COR-L47 (cell line): ENCODE results near the gene WDR49.
"Not testable (repeated sequence)": the region's sequence is repeated elsewhere in the genome, so short reads cannot be mapped to it uniquely, and the experiment has no call there.

Source experiments
- DNase-seq: peaks from one replicate; lab custom pipeline; 2025; lab: John Stamatoyannopoulos, UW

The WDR49 gene

GRCh38 chr3:167614196-167614595 is 39.5 kb downstream of the WDR49 start:
- not testable (repeated sequence) for DNase-seq

- DNase-seq: no peak
These were observed 42.0 kb downstream of the WDR49 start for GRCh38 chr3:167611718-167612117.

DNA sequence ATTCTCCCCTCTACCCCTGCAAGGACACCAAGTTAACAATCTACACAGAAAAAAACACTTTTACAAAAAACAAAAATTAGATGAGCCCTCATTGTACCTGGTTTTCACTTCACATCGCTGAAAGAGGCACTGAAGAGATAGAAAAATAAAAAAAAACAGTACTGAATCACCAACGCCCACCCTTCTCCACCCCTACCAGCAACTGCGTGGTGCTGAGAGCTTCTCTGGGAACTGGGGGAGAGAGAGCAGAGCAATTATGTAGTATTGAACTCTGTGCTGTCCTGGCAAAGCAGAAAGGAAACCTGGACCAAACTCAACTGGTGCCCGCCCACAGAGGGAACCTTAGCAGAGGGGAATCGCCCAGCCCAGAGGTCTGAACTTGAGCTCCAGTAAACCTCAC is 44.6 kb downstream of the WDR49 start:
- DNase-seq: no peak

DNA sequence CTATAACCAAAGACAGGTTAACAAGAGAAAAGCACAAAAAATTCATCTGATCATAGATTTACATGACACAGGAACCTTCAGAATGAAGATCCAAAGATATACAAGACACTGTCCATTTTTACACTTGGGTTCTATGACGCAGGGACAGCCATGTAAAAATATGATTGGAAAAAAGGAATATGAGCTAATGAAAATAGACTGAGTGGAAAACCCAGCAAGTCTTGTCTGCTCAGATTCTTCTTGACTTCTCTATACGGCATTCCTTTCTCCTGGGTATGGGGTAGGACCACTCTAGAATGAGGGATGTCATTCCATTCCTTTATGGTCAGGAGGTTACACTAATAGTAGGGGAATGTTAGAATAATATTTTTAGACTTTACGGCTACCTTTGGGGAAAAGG is 46.9 kb downstream of the WDR49 start:
- no peak for DNase-seq

GRCh38 chr3:167605871-167606270 is 47.9 kb downstream of the WDR49 start:
- DNase-seq: no peak

- no peak for DNase-seq
These were observed 51.7 kb downstream of the WDR49 start for GRCh38 chr3:167602041-167602440.

- no peak for DNase-seq
These were observed 66.1 kb downstream of the WDR49 start for GRCh38 chr3:167587651-167588050.

DNA sequence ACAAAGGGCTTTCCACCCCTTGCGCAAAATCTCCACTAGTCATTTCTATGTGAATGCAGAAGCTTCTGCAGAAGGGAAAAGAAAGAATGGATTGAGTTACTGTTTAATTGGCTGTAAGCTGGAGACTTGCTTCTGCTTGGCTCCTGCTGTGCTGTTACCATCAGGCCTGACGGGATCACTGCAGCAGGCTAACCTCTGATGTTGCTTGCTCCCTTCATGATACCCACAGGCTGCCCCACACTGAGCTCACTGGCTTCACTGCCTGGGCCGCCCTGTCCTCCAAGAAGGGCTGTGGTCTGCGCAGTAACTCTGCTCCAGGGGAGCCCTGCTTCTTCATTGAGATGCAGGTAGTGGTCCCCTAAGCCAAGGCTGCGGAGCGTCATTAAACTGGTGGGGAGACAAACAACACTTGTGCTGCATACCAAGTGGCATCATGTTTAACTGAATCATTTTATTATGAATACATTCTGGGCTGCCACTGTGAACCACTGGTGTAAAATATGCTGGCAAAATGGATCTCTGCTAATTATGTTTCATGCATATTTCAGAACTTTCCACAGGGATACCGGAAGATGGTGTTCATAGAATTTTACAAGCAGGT is 78.6 kb downstream of the WDR49 start:
- no peak for DNase-seq

- DNase-seq: no peak
These were observed 80.8 kb downstream of the WDR49 start for GRCh38 chr3:167572991-167573390.

DNA sequence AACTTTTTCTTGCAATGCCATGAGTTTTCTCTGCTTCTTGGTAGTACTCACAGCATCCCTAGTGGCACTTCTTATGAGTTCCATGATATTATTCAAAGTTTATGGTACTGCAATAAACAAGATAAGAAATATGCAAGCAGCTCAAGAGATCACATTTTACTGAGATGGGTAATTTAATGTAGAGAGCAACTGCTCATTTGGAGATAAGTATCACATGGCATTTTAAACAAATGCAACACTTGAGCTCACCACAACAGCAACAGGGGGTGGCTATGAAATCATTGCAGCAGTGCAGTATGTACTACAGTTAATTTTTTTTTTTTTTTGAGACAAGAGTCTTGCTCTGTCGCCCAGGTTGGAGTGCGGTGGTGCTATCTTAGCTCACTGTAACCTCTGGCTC is 85.1 kb downstream of the WDR49 start:
- DNase-seq: no peak

DNA sequence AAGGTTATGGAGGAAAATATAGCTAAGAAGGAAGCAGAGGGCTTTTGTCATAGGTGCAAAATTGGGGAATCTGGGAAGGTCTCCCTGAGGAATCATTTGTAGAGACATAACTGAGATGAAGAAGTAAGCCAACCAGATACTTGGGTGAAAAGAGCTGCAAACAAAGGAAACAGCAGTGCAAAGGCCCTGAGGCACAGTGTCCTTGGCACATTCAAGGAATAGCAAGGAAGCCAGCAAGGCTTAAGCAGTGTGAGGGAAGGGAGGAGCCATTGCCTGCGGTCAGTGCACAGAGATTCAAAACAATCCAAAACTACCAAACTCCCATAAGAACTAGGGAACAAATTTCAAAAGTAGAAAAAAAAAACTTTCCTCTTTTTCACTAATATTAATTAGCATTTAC is 88.3 kb downstream of the WDR49 start:
- DNase-seq: no peak

DNA sequence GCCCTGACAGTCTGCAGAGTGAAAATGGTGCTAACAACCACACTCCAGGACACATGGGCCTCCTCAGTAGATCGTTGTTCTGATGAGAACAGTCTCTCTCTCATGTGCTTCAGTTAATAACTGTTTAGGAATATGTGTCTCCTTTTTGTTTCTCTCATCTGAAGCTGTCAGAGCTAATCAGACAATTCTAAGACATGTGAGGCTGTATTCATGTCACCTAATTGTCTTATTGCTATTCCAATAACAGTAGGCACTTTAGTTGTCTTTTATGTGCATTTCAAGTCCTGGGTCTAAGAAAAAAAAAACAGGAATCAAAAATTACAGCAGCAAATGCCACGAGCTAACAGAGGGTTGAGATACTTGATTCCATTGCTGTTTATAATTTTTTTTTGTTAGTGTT is 89.1 kb downstream of the WDR49 start:
- no peak for DNase-seq

DNA sequence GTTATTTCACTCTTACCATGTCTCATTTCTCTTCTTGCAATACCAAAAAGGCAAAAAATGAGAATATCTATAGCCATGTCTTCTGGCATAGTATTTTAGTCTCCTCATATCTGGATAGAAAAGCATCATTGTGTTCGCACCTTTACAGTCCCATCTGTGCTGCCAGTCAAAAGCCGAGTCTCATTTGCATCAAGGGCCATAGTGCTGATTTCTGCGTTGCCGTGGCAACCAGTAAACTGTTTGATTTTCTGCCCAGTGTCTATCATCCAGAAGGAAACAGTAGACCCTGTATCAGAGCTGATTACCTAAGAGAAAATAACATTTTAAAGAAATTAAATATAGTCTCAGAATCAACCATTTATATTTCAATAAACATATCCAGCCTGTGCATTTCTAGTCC is 93.8 kb downstream of the WDR49 start:
- peak; percentile 34 for DNase-seq

DNA sequence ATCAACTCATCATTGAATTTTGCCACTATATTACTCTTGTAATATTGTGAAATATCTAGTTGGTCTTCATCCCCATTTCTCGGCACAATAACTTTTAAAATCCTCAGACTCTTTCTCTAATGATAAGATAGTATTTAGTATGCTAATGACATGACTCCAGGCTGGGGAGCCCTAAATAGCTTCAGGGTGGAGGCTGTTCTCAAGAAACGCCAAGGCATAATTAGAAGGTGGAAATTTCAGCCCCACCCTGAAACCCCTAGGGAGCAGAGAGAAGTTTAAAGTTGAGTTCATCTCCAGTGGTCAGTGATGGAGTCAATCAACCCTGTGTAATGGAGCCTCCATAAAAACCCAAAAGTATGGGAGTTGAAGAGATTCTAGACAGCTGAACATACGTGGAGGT is 98.8 kb downstream of the WDR49 start:
- no peak for DNase-seq

DNA sequence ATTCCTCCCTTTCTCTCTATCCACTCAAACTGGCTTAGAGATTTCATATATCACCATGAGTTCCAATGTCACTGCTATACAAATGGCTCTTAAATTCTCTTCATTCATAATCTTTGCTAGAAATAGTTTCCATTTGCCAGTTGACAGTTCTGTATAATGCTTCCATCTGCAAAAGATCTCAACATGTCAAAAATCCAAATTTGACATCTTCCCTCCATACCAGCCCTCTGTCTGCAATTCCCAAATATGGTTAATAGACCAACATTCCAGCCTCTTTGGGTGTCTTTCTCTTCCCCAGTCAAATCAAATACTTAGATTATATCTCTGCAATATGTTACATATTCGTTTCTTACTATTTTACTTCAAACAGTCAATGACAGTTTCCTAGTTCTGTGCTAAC is 115.7 kb downstream of the WDR49 start:
- DNase-seq: no peak

- DNase-seq: no peak
These were observed 132.8 kb downstream of the WDR49 start for GRCh38 chr3:167521006-167521355.

DNA sequence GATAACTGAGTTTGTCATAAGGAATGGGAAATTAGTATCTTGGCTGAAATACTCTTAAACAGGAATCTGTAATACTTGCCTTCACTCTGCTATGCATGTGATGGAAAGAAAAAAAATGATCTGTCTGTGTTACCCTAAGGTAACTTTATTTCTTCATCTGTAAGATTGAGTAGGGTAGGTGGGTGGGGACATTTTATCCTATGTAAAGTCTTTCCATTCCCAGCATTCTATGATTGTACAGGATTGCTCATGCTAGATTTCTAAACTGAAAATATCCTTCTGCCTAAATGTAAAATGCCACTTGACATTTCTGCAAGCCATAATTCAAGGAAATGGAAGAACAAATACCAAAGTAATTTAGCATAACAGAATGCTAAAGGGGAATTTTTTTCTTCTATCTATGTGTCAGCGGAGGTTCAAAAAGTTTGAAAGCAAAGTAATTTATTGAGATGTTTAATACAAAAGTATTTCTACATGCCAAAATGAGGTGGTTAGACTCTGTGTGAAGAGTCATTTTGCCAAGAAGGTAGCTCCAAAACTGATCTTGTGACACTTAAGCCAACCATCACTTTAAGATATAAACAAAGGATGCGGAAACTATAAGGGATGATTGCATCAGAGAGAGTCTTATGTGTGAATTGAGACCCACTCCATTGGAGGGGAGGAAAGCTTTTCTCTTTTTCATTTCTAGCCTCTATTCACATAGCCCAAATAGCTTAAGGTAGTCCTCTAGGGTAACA is 133.3 kb downstream of the WDR49 start:
- no peak for DNase-seq

DNA sequence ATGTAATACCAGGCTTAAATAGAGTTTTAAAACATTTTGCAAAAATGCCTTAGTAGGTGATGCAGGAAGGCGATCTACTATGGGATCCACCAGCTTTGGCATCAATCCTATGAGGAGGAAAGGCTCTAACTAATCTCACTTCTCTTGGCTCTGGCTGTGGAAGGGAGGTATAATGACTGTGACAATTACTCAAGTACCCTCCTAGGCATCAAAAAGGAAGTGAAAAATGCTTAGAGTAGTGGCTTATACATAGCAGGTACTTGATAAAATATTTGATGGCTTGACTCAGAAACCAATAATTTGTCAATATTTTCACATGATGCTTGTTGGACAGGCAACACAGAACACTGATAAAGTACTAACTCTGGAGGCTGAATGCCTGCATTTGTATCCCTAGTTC is 145.8 kb downstream of the WDR49 start:
- DNase-seq: no peak

GRCh38 chr3:167502401-167502800 is 151.3 kb downstream of the WDR49 start:
- no peak for DNase-seq

- no peak for DNase-seq
These were observed 151.8 kb downstream of the WDR49 start for GRCh38 chr3:167501941-167502340.

GRCh38 chr3:167497903-167498302 is 155.8 kb downstream of the WDR49 start:
- no peak for DNase-seq

DNA sequence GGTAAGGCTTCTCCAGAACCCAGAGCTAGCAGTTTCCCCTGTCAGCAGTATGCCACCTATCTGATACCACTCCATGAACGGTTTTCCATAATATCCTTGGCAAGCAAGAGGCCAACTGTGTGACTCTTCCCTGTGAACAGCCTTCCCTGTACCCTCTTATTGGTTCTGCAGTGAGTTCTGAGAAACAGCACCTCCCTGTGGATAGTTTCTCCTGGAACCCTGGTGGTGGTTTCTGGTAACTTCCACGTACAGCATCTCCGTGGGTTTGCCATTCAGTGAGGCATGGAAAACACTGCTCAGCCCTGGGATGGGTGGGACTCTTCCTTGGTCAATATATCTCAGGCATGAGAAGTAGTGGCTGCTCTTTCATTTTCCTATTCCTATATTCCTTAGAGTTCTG is 160.5 kb downstream of the WDR49 start:
- DNase-seq: no peak

DNA sequence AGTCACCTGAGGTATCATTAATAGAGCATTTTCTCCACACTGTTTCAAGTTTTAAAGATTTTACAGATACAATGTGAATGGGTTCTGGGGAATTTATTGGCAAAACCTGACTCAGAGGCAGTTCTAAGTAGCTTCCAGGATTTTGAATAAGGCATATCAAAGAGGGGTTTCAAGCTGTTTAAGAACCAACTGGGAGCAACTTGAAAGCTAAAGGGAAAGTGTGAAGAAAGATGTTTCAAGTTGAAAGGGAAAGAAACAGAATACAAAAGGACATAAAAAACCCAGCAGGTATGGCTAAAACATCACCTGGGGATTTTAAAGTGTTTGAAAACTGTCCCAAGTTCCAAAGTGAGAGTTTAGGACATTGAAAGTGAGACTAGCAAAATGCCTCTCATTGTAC is 162.1 kb downstream of the WDR49 start:
- no peak for DNase-seq

- DNase-seq: no peak
These were observed 164.2 kb downstream of the WDR49 start for GRCh38 chr3:167489571-167489970.
